H1 (cell line): Measurements from ENCODE around the gene BDKRB1. TPM values are rescaled to one million over a fixed set of nuclear protein-coding genes. Genes with fewer than 3 reads are reported as not detected.
A peak's percentile ranks its signal among the peaks of the same experiment; 100 is the strongest.

Experiments
- CTCF ChIA-PET: fragments of 300-600 bp; sonication (Branson Sonifier 250); formaldehyde crosslinking; loops from one replicate; lab custom pipeline; 2021; ENCODE audit not compliant: partially characterized antibody; lab: Charles Lee
- POLR2A ChIA-PET: fragments of 300-600 bp; sonication (Branson Sonifier 250); formaldehyde crosslinking; loops from one replicate; lab custom pipeline; 2021; ENCODE audit warnings: inconsistent platforms; ENCODE audit not compliant: partially characterized antibody; lab: Charles Lee
- DNase-seq, 2 experiments: peaks; one replicate each; pipeline versions ENCODE4 v3.0.0 to v3.0.0-alpha.2; 2010 to 2022; ENCODE audit warnings: low spot score in 2 of 2, low read depth in 1 of 2, mixed read lengths in 1 of 2
- FAIRE-seq: peaks from 2 replicates; lab custom pipeline; 2011; peaks lifted over from hg19 to GRCh38; lab: Jason Lieb, UNC
- H2AFZ ChIP-seq: 2 replicates; pipeline ENCODE4 v1.8.1; 2012; ENCODE audit warnings: low read length, inconsistent platforms
- H2AK5ac ChIP-seq: 2 replicates; pipeline ENCODE4 v1.6.1; 2013; ENCODE audit warnings: low read depth, low read length
- H2BK120ac ChIP-seq: replicated peaks from 2 replicates; pipeline ENCODE3; 2013; ENCODE audit warnings: low read depth, low read length, inconsistent platforms
- H2BK12ac ChIP-seq: 2 replicates; pipeline ENCODE4 v1.6.1; 2013; ENCODE audit warnings: low read depth, low read length
- H2BK15ac ChIP-seq: 2 replicates; pipeline ENCODE4 v1.6.1; 2013; ENCODE audit warnings: low read length
- H2BK20ac ChIP-seq: 2 replicates; pipeline ENCODE4 v1.6.1; 2013; ENCODE audit warnings: low read length
- H2BK5ac ChIP-seq: 2 replicates; pipeline ENCODE4 v1.6.1; 2013; ENCODE audit warnings: low read depth, low read length
- H3K14ac ChIP-seq: 2 replicates; pipeline ENCODE4 v1.6.1; 2013; ENCODE audit warnings: inconsistent platforms; ENCODE audit not compliant: insufficient read length
- H3K18ac ChIP-seq: 2 replicates; pipeline ENCODE4 v1.6.1; 2013; ENCODE audit warnings: low read length; ENCODE audit errors: extremely low read depth
- H3K23ac ChIP-seq: 2 replicates; pipeline ENCODE4 v1.6.1; 2013; ENCODE audit warnings: inconsistent platforms; ENCODE audit not compliant: insufficient read length
- H3K23me2 ChIP-seq: 2 replicates; pipeline ENCODE4 v1.6.1; 2013; ENCODE audit warnings: low read depth, low read length
- H3K27ac ChIP-seq: 2 replicates; pipeline ENCODE4 v1.6.1; 2011; ENCODE audit warnings: low read depth, low read length, inconsistent platforms
- H3K27me3 ChIP-seq, 4 experiments: replicated peaks in 1 of 4; 1 replicate in 1 of 4; 2 replicates in 3 of 4; pipeline versions ENCODE4 v1.6.1 to v1.8.1; 2011 to 2013; ENCODE audit warnings: low read length in 3 of 4, mild to moderate bottlenecking in 3 of 4, inconsistent platforms in 2 of 4, mixed read lengths in 2 of 4, moderate library complexity in 1 of 4; ENCODE audit not compliant: control insufficient read depth in 3 of 4, insufficient read depth in 3 of 4; ENCODE audit errors: extremely low read depth in 1 of 4
- H3K36me3 ChIP-seq, 4 experiments: 2 replicates each; pipeline versions ENCODE4 v1.6.1 to v1.8.1; 2011 to 2013; ENCODE audit warnings: mild to moderate bottlenecking in 4 of 4, low read length in 3 of 4, moderate library complexity in 2 of 4, control low read depth in 1 of 4, inconsistent platforms in 1 of 4; ENCODE audit not compliant: insufficient read depth in 4 of 4, control insufficient read depth in 2 of 4
- H3K4ac ChIP-seq: replicated peaks from 2 replicates; pipeline ENCODE3; 2013; ENCODE audit warnings: low read length, low read depth, mixed read lengths, inconsistent platforms; ENCODE audit not compliant: insufficient read length
- H3K4me1 ChIP-seq, 4 experiments: replicated peaks in 1 of 4; 1 replicate in 1 of 4; 2 replicates in 3 of 4; pipeline versions ENCODE4 v1.6.1 to v1.8.1; 2011 to 2013; ENCODE audit warnings: low read length in 3 of 4, inconsistent platforms in 2 of 4, mixed read lengths in 1 of 4; ENCODE audit not compliant: insufficient read depth in 4 of 4, control insufficient read depth in 3 of 4
- H3K4me2 ChIP-seq, 2 experiments: 2 replicates each; pipeline versions ENCODE4 v1.6.1 to v1.8.1; 2011 to 2013; ENCODE audit warnings: low read depth in 2 of 2, low read length in 2 of 2, control low read depth in 1 of 2, inconsistent platforms in 1 of 2, mild to moderate bottlenecking in 1 of 2; ENCODE audit not compliant: insufficient read depth in 1 of 2
- H3K4me3 ChIP-seq, 4 experiments: fragments of 200-600, 300-600 bp in 1 of 4; sonication (generic), shearing (Covaris generic), sonication (Bioruptor Twin) in 1 of 4; 2 replicates each; pipeline versions ENCODE4 v1.5.1 to v1.8.1; 2011 to 2016; ENCODE audit warnings: low read length in 4 of 4, low read depth in 3 of 4, control low read depth in 2 of 4, inconsistent platforms in 2 of 4, mild to moderate bottlenecking in 2 of 4, mixed read lengths in 1 of 4, moderate library complexity in 1 of 4; ENCODE audit not compliant: insufficient read depth in 2 of 4; ENCODE audit errors: extremely low read depth in 1 of 4
- H3K56ac ChIP-seq: replicated peaks from 2 replicates; pipeline ENCODE3; 2013; ENCODE audit warnings: low read depth, mild to moderate bottlenecking, mixed read lengths, low read length, inconsistent platforms; ENCODE audit not compliant: insufficient read length
- H3K79me1 ChIP-seq: 2 replicates; pipeline ENCODE4 v1.6.1; 2013; ENCODE audit warnings: low read depth, low read length, control low read depth
- H3K79me2 ChIP-seq, 2 experiments: 2 replicates each; pipeline versions ENCODE4 v1.6.1 to v1.8.1; 2012 to 2013; ENCODE audit warnings: low read length in 2 of 2, mild to moderate bottlenecking in 2 of 2, inconsistent platforms in 1 of 2; ENCODE audit not compliant: insufficient read depth in 2 of 2, control insufficient read depth in 1 of 2
- H3K9ac ChIP-seq, 4 experiments: replicated peaks in 1 of 4; 1 replicate in 1 of 4; 2 replicates in 3 of 4; pipeline versions ENCODE4 v1.6.1 to v1.8.1; 2011 to 2013; ENCODE audit warnings: low read depth in 3 of 4, low read length in 3 of 4, control low read depth in 2 of 4, mild to moderate bottlenecking in 2 of 4, moderate library complexity in 2 of 4, inconsistent platforms in 1 of 4; ENCODE audit errors: extremely low read depth in 1 of 4
- H3K9me3 ChIP-seq, 2 experiments: 2 replicates each; pipeline versions ENCODE4 v1.6.1 to v1.8.1; 2012 to 2013; ENCODE audit warnings: mild to moderate bottlenecking in 2 of 2, moderate library complexity in 2 of 2, control low read depth in 1 of 2, inconsistent platforms in 1 of 2, low read depth in 1 of 2, low read length in 1 of 2, mixed read lengths in 1 of 2; ENCODE audit not compliant: insufficient read depth in 2 of 2
- H4K20me1 ChIP-seq, 2 experiments: replicated peaks in 1 of 2; 2 replicates each; pipeline versions ENCODE3 to v1.8.1; 2011 to 2013; ENCODE audit warnings: inconsistent platforms in 2 of 2, low read length in 2 of 2, mild to moderate bottlenecking in 1 of 2; ENCODE audit not compliant: insufficient read depth in 2 of 2, control insufficient read depth in 1 of 2
- H4K5ac ChIP-seq: 2 replicates; pipeline ENCODE4 v1.6.1; 2013; ENCODE audit warnings: low read length, low read depth, mixed read lengths, inconsistent platforms; ENCODE audit not compliant: insufficient read length
- H4K8ac ChIP-seq: 2 replicates; pipeline ENCODE4 v1.8.0; 2013; ENCODE audit warnings: mild to moderate bottlenecking, moderate library complexity, low read length, inconsistent platforms; ENCODE audit not compliant: insufficient read depth; ENCODE audit errors: extremely low read depth
- H4K91ac ChIP-seq: replicated peaks from 2 replicates; pipeline ENCODE3; 2013; ENCODE audit warnings: low read length, mixed read lengths, inconsistent platforms; ENCODE audit not compliant: insufficient read length
- ASH2L ChIP-seq: fragments of 200-600, 300-600 bp; sonication (generic); IDR thresholded peaks from one replicate; pipeline ENCODE4 v1.7.1; 2017; ENCODE audit warnings: low read length
- TCF12 ChIP-seq: IDR thresholded peaks from 2 replicates; pipeline ENCODE4 v1.6.1; 2011; ENCODE audit warnings: low read depth, mild to moderate bottlenecking, low read length
- WGBS, 2 experiments: shearing (Covaris generic) in 1 of 2; methylation state at CpG; one replicate each; pipeline versions ENCODE4 v1.1.6 to v1.1.7; 2013 to 2015; ENCODE audit warnings: low lambda C conversion rate in 2 of 2, mixed read lengths in 2 of 2, inconsistent platforms in 1 of 2, low coverage in 1 of 2, missing lambda C conversion rate in 1 of 2; ENCODE audit not compliant: insufficient replicate concordance in 2 of 2, insufficient coverage in 1 of 2, insufficient read length in 1 of 2; ENCODE audit errors: extremely low coverage in 1 of 2, missing lambda C conversion rate in 1 of 2; 5-methylcytosine and 5-hydroxymethylcytosine counted together
- polyA plus RNA-seq, 7 experiments: library from polyadenylated mRNA; depleted of rRNA in 3 of 7; stranded (reverse) in 5 of 7; unstranded in 2 of 7; fragments of >200 nt in 5 of 7; fragments of 200-250 nt in 2 of 7; gene quantifications; 1 replicate in 5 of 7; 2 replicates in 1 of 7; 4 replicates in 1 of 7; pipeline versions ENCODE4 v1.2.1 to v1.2.3, GENCODE V29; 2011 to 2013; ENCODE audit warnings: missing spikeins in 2 of 7, mixed read lengths in 2 of 7
- total RNA-seq: library from RNA; stranded (reverse); fragmentation: NEBNext Ultra II Directional; extraction: Animal tissue kit (Norgen Biotek cat#: 25700); gene quantifications from 2 replicates; pipeline ENCODE4 v1.2.1, GENCODE V29; 2021

Gene BDKRB1
- total and polyA plus RNA-seq, 2 of the 8 experiments (the other 6 are each of a cell fraction or from before 2014, with no cell fraction given) = 0.27 TPM; not detected in 1

- WGBS, 2 experiments = 96% methylated on average over 6 of the region's 6 CpGs; no CpG with 5 or more reads in 1 of the 2 experiments
- Histone ChIP-seq H4K8ac (no peak overlapping the region), H2BK15ac (no peak overlapping the region), H3K79me2 (no peaks in the 10 kb centered on the region), H3K27me3 (no peaks in the 10 kb centered on the region), H3K79me1 (no peaks in the 10 kb centered on the region), H3K36me3 (no peaks in the 10 kb centered on the region; a peak in 2 of 8 replicates), H4K20me1 (no peaks in the 10 kb centered on the region), H3K18ac (no peak overlapping the region), H3K56ac (no peak overlapping the region), H2BK12ac (no peak overlapping the region), H4K91ac (no peak overlapping the region), H4K5ac (no peak overlapping the region), H3K23me2 (no peaks in the 10 kb centered on the region), H2BK20ac (no peak overlapping the region), H3K4me2 (no peak overlapping the region), H2BK5ac (no peak overlapping the region), H2AK5ac (no peak overlapping the region), H3K4me3 (no peak overlapping the region), H3K4me1 (peaks cover 0 to 6% (median 2%) of the 10 kb centered on the region in 4 experiments; a peak in 2 of 7 replicates), H3K23ac (no peak overlapping the region), H3K14ac (no peak overlapping the region), H3K4ac (no peak overlapping the region), H3K27ac (no peak overlapping the region), H3K9ac (no peak overlapping the region), H2BK120ac (no peak overlapping the region), H3K9me3 (peaks cover 4 to 10% of the 10 kb centered on the region in 2 experiments; a peak in 3 of 4 replicates), H2AFZ (no peak overlapping the region)
- POLR2A ChIA-PET = no interaction called here
- CTCF ChIA-PET = interaction anchor here (0.6 to 12.6 kb wide), 29 partner anchors 9 to 700 kb away, joined by 3 to 268 read pairs (median 5); partner anchors contain the start of gene BDKRB1
- DNase-seq (peak in 1 of 2 experiments; percentile 37), FAIRE-seq (no peak)
- TF ChIP-seq TCF12 (no peak), ASH2L (no peak)
Observed at GRCh38 chr14:96274543-96274942, 18.5 kb downstream of the BDKRB1 start.
